Measurements from ENCODE around the gene NUP210L. TPM values are rescaled to one million over a fixed set of nuclear protein-coding genes. Genes with fewer than 3 reads are reported as not detected.
"Not testable (repeated sequence)": the region's sequence is repeated elsewhere in the genome, so short reads cannot be mapped to it uniquely, and the experiment has no call there.

NUP210L gene
- total and polyA plus RNA-seq, 2 experiments from 2014 or later = 0.11 TPM; not detected in 1

GRCh38 chr1:154081386-154082126 lies 73.3 kb downstream of the NUP210L start:
- Histone ChIP-seq H3K27me3 (replicated peaks; ENCODE audit: insufficient read depth) (no peaks in the 10 kb centered on the region), H3K9me3 (ENCODE audit: low read depth) (no peaks in the 10 kb centered on the region), H3K4me1 (ENCODE audit: insufficient read depth) (no peaks in the 10 kb centered on the region), H3K27ac (no peak overlapping the region), H3K79me2 (ENCODE audit: insufficient read depth) (no peaks in the 10 kb centered on the region), H3K9ac (no peak overlapping the region), H2AFZ (no peak overlapping the region), H3K9me2 (ENCODE audit: insufficient read depth) (no peaks in the 10 kb centered on the region), H3K4me2 (ENCODE audit: unreplicated experiment) (no peak overlapping the region), H3K36me3 (ENCODE audit: low read depth) (no peaks in the 10 kb centered on the region), H4K20me1 (ENCODE audit: insufficient read depth) (no peaks in the 10 kb centered on the region), H3F3A (ENCODE audit: insufficient read depth) (no peaks in the 10 kb centered on the region), H3K4me3 (no peak overlapping the region)
- 51 to 58% methylated on average over 6 of the region's 6 CpGs for WGBS, 2 experiments (ENCODE audit: low coverage in 1 of 2, low lambda C conversion rate in 2 of 2, missing lambda C conversion rate in 2 of 2)
- TF ChIP-seq EZH2 (IDR thresholded peaks at IDR 0.05; ENCODE audit: insufficient read depth, poor library complexity, severe bottlenecking) = no peak
- TF ChIP-seq EZH2phosphoT487 (IDR thresholded peaks at IDR 0.05; ENCODE audit: insufficient read depth, low read depth) = no peak
- in situ Hi-C loops (cut with MboI) = no loop called here
- no peak for DNase-seq

- Histone ChIP-seq H2AFZ (no peak overlapping the region), H3K4me3 (no peak overlapping the region), H3K36me3 (ENCODE audit: low read depth) (no peaks in the 10 kb centered on the region), H3K4me1 (ENCODE audit: insufficient read depth) (no peaks in the 10 kb centered on the region), H3K9me3 (ENCODE audit: low read depth) (no peaks in the 10 kb centered on the region), H3K9ac (no peak overlapping the region), H3F3A (ENCODE audit: insufficient read depth) (no peaks in the 10 kb centered on the region), H4K20me1 (ENCODE audit: insufficient read depth) (no peaks in the 10 kb centered on the region), H3K27me3 (replicated peaks; ENCODE audit: insufficient read depth) (no peaks in the 10 kb centered on the region), H3K79me2 (ENCODE audit: insufficient read depth) (no peaks in the 10 kb centered on the region), H3K9me2 (ENCODE audit: insufficient read depth) (no peaks in the 10 kb centered on the region), H3K4me2 (ENCODE audit: unreplicated experiment) (no peak overlapping the region), H3K27ac (no peak overlapping the region)
- DNase-seq = no peak
- 27 to 49% methylated on average over 2 of the region's 2 CpGs for WGBS, 2 experiments (ENCODE audit: low coverage in 1 of 2, low lambda C conversion rate in 2 of 2, missing lambda C conversion rate in 2 of 2)
- in situ Hi-C loops (cut with MboI) = no loop called here
- TF ChIP-seq EZH2 (IDR thresholded peaks at IDR 0.05; ENCODE audit: insufficient read depth, poor library complexity, severe bottlenecking) (no peak), EZH2phosphoT487 (IDR thresholded peaks at IDR 0.05; ENCODE audit: insufficient read depth, low read depth) (no peak)
Observed at GRCh38 chr1:154076413-154076812, 78.5 kb downstream of the NUP210L start.

DNA sequence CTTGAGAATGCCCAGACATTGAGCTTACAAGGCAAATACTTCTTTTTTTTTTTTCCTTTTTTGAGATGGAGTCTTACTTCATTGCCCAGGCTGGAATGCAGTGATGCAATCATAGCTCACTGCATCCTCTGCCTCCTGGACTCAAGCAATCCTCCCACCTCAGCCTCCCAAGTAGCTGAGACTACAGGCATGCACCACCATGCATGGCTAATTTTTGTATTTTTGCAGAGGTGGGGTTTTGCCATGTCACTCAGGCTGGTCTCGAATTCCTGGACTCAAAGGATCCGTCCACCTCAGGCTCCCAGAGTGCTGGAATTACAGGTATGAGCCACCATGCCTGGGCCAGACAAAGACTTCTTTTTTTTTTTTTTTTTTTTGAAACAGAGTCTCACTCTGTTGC lies 79.1 kb downstream of the NUP210L start:
- no peak overlapping the region for H3K27ac ChIP-seq
- no peak overlapping the region for H3K4me2 ChIP-seq (ENCODE audit: unreplicated experiment)
- H3F3A ChIP-seq (ENCODE audit: insufficient read depth) = no peaks in the 10 kb centered on the region
- H3K4me3 ChIP-seq = no peak overlapping the region
- in situ Hi-C loops (cut with MboI) = no loop called here
- H3K27me3 ChIP-seq (replicated peaks; ENCODE audit: insufficient read depth) = no peaks in the 10 kb centered on the region
- TF ChIP-seq EZH2 (IDR thresholded peaks at IDR 0.05; ENCODE audit: insufficient read depth, poor library complexity, severe bottlenecking) (no peak), EZH2phosphoT487 (IDR thresholded peaks at IDR 0.05; ENCODE audit: insufficient read depth, low read depth) (no peak)
- no peaks in the 10 kb centered on the region for H4K20me1 ChIP-seq (ENCODE audit: insufficient read depth)
- DNase-seq = no peak
- H3K9ac ChIP-seq = no peak overlapping the region
- no peaks in the 10 kb centered on the region for H3K9me2 ChIP-seq (ENCODE audit: insufficient read depth)
- H3K9me3 ChIP-seq (ENCODE audit: low read depth) = no peaks in the 10 kb centered on the region
- H3K79me2 ChIP-seq (ENCODE audit: insufficient read depth) = no peaks in the 10 kb centered on the region
- H2AFZ ChIP-seq = no peak overlapping the region
- 37 to 50% methylated on average over 2 of the region's 2 CpGs for WGBS, 2 experiments (ENCODE audit: low coverage in 1 of 2, low lambda C conversion rate in 2 of 2, missing lambda C conversion rate in 2 of 2)
- no peaks in the 10 kb centered on the region for H3K36me3 ChIP-seq (ENCODE audit: low read depth)
- H3K4me1 ChIP-seq (ENCODE audit: insufficient read depth) = no peaks in the 10 kb centered on the region

GRCh38 chr1:154062309-154062708 lies 92.6 kb downstream of the NUP210L start:
- TF ChIP-seq EZH2phosphoT487 (IDR thresholded peaks at IDR 0.05; ENCODE audit: insufficient read depth, low read depth) (no peak), EZH2 (IDR thresholded peaks at IDR 0.05; ENCODE audit: insufficient read depth, poor library complexity, severe bottlenecking) (no peak)
- in situ Hi-C loops (cut with MboI) = no loop called here
- 25 to 84% methylated on average over 1 of the region's 1 CpG for WGBS, 2 experiments (ENCODE audit: low coverage in 1 of 2, low lambda C conversion rate in 2 of 2, missing lambda C conversion rate in 2 of 2)

GRCh38 chr1:154047436-154047835 lies 107.4 kb downstream of the NUP210L start:
- H3K27ac ChIP-seq; H4K20me1 ChIP-seq (ENCODE audit: insufficient read depth); H3K4me3 ChIP-seq; in situ Hi-C loops (cut with MboI); H3K27me3 ChIP-seq (replicated peaks; ENCODE audit: insufficient read depth); H3K36me3 ChIP-seq (ENCODE audit: low read depth); H3K4me1 ChIP-seq (ENCODE audit: insufficient read depth); H3F3A ChIP-seq (ENCODE audit: insufficient read depth); H3K79me2 ChIP-seq (ENCODE audit: insufficient read depth); H3K4me2 ChIP-seq (ENCODE audit: unreplicated experiment); H3K9me2 ChIP-seq (ENCODE audit: insufficient read depth); H2AFZ ChIP-seq; DNase-seq; H3K9ac ChIP-seq; H3K9me3 ChIP-seq (ENCODE audit: low read depth): not testable (repeated sequence)
- 29 to 36% methylated on average over 4 of the region's 4 CpGs for WGBS, 2 experiments (ENCODE audit: low coverage in 1 of 2, low lambda C conversion rate in 2 of 2, missing lambda C conversion rate in 2 of 2)

More at GRCh38 chr1:154062309-154062708, 92.6 kb downstream of the NUP210L start:
- no peak overlapping the region for H3K4me2 ChIP-seq (ENCODE audit: unreplicated experiment)
- H2AFZ ChIP-seq = no peak overlapping the region
- H4K20me1 ChIP-seq (ENCODE audit: insufficient read depth) = no peaks in the 10 kb centered on the region
- no peak overlapping the region for H3K27ac ChIP-seq
- no peaks in the 10 kb centered on the region for H3K27me3 ChIP-seq (replicated peaks; ENCODE audit: insufficient read depth)
- H3K4me1 ChIP-seq (ENCODE audit: insufficient read depth) = no peaks in the 10 kb centered on the region
- no peaks in the 10 kb centered on the region for H3K79me2 ChIP-seq (ENCODE audit: insufficient read depth)
- no peak overlapping the region for H3K9ac ChIP-seq
- H3K4me3 ChIP-seq = no peak overlapping the region
- DNase-seq = no peak
- no peaks in the 10 kb centered on the region for H3K9me2 ChIP-seq (ENCODE audit: insufficient read depth)
- H3K9me3 ChIP-seq (ENCODE audit: low read depth) = no peaks in the 10 kb centered on the region
- no peaks in the 10 kb centered on the region for H3K36me3 ChIP-seq (ENCODE audit: low read depth)
- H3F3A ChIP-seq (ENCODE audit: insufficient read depth) = no peaks in the 10 kb centered on the region

DNA sequence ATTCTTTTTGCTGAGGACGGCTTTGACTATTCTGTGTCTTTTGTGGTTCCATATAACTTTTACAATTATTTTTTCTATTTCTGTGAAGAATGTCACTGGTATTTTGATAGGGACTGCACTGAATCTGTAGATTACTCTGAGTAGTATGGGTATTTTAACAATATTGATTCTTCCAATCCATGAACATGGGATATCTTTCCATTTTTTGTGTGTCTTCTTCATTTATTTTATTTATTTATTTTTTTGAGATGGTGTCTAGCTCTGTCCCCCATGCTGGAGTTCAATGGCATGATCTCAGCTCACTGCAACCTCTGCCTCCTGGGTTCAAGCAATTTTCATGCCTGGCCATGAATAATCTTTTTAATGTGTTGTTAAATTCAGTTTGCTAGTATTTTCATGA lies 121.2 kb downstream of the NUP210L start:
- H3K9me2 ChIP-seq (ENCODE audit: insufficient read depth); in situ Hi-C loops (cut with MboI): not testable (repeated sequence)

More for the DNA sequence above, 121.2 kb downstream of the NUP210L start:
- not testable (repeated sequence) for H3K4me2 ChIP-seq (ENCODE audit: unreplicated experiment); H3K4me1 ChIP-seq (ENCODE audit: insufficient read depth); H3K9me3 ChIP-seq (ENCODE audit: low read depth); H3K27ac ChIP-seq; H3K79me2 ChIP-seq (ENCODE audit: insufficient read depth); H3K4me3 ChIP-seq; DNase-seq; H2AFZ ChIP-seq; H3K36me3 ChIP-seq (ENCODE audit: low read depth); H4K20me1 ChIP-seq (ENCODE audit: insufficient read depth); H3F3A ChIP-seq (ENCODE audit: insufficient read depth); H3K27me3 ChIP-seq (replicated peaks; ENCODE audit: insufficient read depth); H3K9ac ChIP-seq
- WGBS, 2 experiments (ENCODE audit: low coverage in 1 of 2, low lambda C conversion rate in 2 of 2, missing lambda C conversion rate in 2 of 2) = 67 to 70% methylated on average over 1 of the region's 1 CpG

Measured in GM23248 (cell line).